K562 (cell line): Measurements from ENCODE around the gene DNPEP. TPM values are rescaled to one million over a fixed set of nuclear protein-coding genes. Genes with fewer than 3 reads are reported as not detected.
A peak's percentile ranks its signal among the peaks of the same experiment; 100 is the strongest.

Experiments used
- ATAC-seq: fragments of 200-7000 bp; cut with Tn5 transposase; 3 replicates; pipeline ENCODE4 v1.9.1; 2020; ENCODE audit warnings: moderate library complexity
- BruUV-seq: library from RNA; stranded (reverse); fragments of 400-500 nt; replicated peaks from 2 replicates; lab custom pipeline; 2021; lab: Mats Ljungman, UMichigan
- CTCF ChIA-PET: fragments of 300-600 bp; formaldehyde crosslinking; extraction: SDS; loops from one replicate; lab custom pipeline; 2021; ENCODE audit warnings: low intra/inter-chr PET ratio; lab: Yijun Ruan, JAX
- POLR2A ChIA-PET: fragments of 300-600, 350-650 bp; sonication (Branson Sonifier 250); formaldehyde crosslinking; extraction: SDS; loops from one replicate; lab custom pipeline; 2021; ENCODE audit warnings: antibody characterized with exemption, inconsistent platforms; lab: Yijun Ruan, JAX
- DNase-seq, 4 experiments: peaks; one replicate each; pipeline versions ENCODE4 v3.0.0 to v3.0.0-alpha.2; 2011 to 2018; ENCODE audit warnings: low spot score in 3 of 4, mixed read lengths in 3 of 4; ENCODE audit errors: extremely low read depth in 1 of 4
- FAIRE-seq: peaks from 2 replicates; lab custom pipeline; 2011; peaks lifted over from hg19 to GRCh38; lab: Jason Lieb, UNC
- H2AFZ ChIP-seq: 2 replicates; pipeline ENCODE4 v1.6.0; 2011; ENCODE audit warnings: low read depth, low read length, control low read depth, inconsistent platforms
- H3K27ac ChIP-seq: fragments of 200-600 bp; 3 replicates; pipeline ENCODE4 v1.8.0; 2011; ENCODE audit warnings: low read depth, mild to moderate bottlenecking, control low read depth, inconsistent platforms, low read length, moderate library complexity, mixed read lengths; ENCODE audit errors: extremely low read depth
- H3K27me3 ChIP-seq, 2 experiments: fragments of 300-600 bp in 1 of 2; 2 replicates in 1 of 2; 3 replicates in 1 of 2; pipeline versions ENCODE4 v1.6.0 to v1.8.0; 2011; ENCODE audit warnings: inconsistent platforms in 2 of 2, low read length in 2 of 2, mild to moderate bottlenecking in 1 of 2, mixed read lengths in 1 of 2, moderate library complexity in 1 of 2; ENCODE audit not compliant: control insufficient read depth in 2 of 2, insufficient read depth in 2 of 2
- H3K36me3 ChIP-seq: fragments of 300-600 bp; 3 replicates; pipeline ENCODE4 v1.8.0; 2011; ENCODE audit warnings: mild to moderate bottlenecking, low read length, inconsistent platforms; ENCODE audit not compliant: control insufficient read depth, insufficient read depth
- H3K4me1 ChIP-seq, 2 experiments: fragments of 200-600 bp in 1 of 2; replicated peaks in 1 of 2; 2 replicates in 1 of 2; 3 replicates in 1 of 2; pipeline versions ENCODE4 v1.5.1 to v1.8.0; 2011; ENCODE audit warnings: inconsistent platforms in 2 of 2, low read length in 2 of 2, mild to moderate bottlenecking in 1 of 2, mixed read lengths in 1 of 2, moderate library complexity in 1 of 2; ENCODE audit not compliant: control insufficient read depth in 2 of 2, insufficient read depth in 2 of 2
- H3K4me2 ChIP-seq: 2 replicates; pipeline ENCODE4 v1.6.1; 2011; ENCODE audit warnings: low read length, control low read depth, inconsistent platforms, mixed read lengths; ENCODE audit not compliant: insufficient read depth
- H3K4me3 ChIP-seq: fragments of 200-600 bp; sonication (generic), shearing (Covaris generic); 2 replicates; pipeline ENCODE4 v1.5.1; 2016; ENCODE audit warnings: control low read depth, inconsistent platforms
- H3K79me2 ChIP-seq: fragments of 200-600 bp; 3 replicates; pipeline ENCODE4 v1.8.0; 2011; ENCODE audit warnings: low read length, inconsistent platforms; ENCODE audit not compliant: control insufficient read depth, insufficient read depth
- H3K9ac ChIP-seq, 2 experiments: 2 replicates each; pipeline versions ENCODE4 v1.6.0 to v1.6.1; 2011; ENCODE audit warnings: low read depth in 2 of 2, low read length in 2 of 2, control low read depth in 1 of 2, inconsistent platforms in 1 of 2, mild to moderate bottlenecking in 1 of 2, mixed read lengths in 1 of 2; ENCODE audit not compliant: insufficient read depth in 1 of 2
- H3K9me1 ChIP-seq: one replicate; pipeline ENCODE4 v1.6.0; 2011; ENCODE audit warnings: inconsistent platforms, mild to moderate bottlenecking, low read length, moderate library complexity; ENCODE audit not compliant: control insufficient read depth, insufficient read depth
- H3K9me3 ChIP-seq: replicated peaks from 2 replicates; pipeline ENCODE4 v1.5.1; 2011; ENCODE audit warnings: low read depth, low read length, inconsistent platforms; ENCODE audit not compliant: control insufficient read depth, insufficient read depth
- H4K20me1 ChIP-seq: replicated peaks from 2 replicates; pipeline ENCODE4 v1.6.1; 2011; ENCODE audit warnings: low read length, inconsistent platforms, mixed read lengths; ENCODE audit not compliant: control insufficient read depth, insufficient read depth
- OTX1 ChIP-seq: fragments of 450-650 bp; formaldehyde crosslinking; IDR thresholded peaks from 2 replicates; pipeline ENCODE4 v1.4.0; 2022; ENCODE audit warnings: mild to moderate bottlenecking
- WGBS: fragments of 100-300 bp; shearing (Covaris generic); methylation state at CpG from one replicate; pipeline ENCODE4 v1.1.6; 2016; ENCODE audit warnings: low coverage, mixed read lengths; ENCODE audit not compliant: insufficient coverage; ENCODE audit errors: missing lambda C conversion rate; 5-methylcytosine and 5-hydroxymethylcytosine counted together
- in situ Hi-C: fragments of 300-500 bp; cut with MboI; formaldehyde crosslinking; loops from 4 replicates; pipeline ENCODE4 v1.15.0; 2018; ENCODE audit warnings: inconsistent platforms, mixed read lengths
- intact Hi-C: fragments of 100-400 bp; cut with micrococcal nuclease; formaldehyde crosslinking; loops from 2 replicates; pipeline ENCODE4 v1.14.2; 2022
- polyA plus RNA-seq, 8 experiments: library from polyadenylated mRNA; depleted of rRNA in 4 of 8; stranded (reverse) in 5 of 8; unstranded in 3 of 8; fragments of >200 nt; fragmentation: Nextera tagmentation in 2 of 8; fragmentation: Illumina TruSeq in 1 of 8; extraction: Ambion mirVana in 2 of 8; extraction: Trizol in 1 of 8; gene quantifications; 2 replicates each; pipeline versions ENCODE4 v1.2.1 to v1.2.3, GENCODE V29; 2011 to 2014; ENCODE audit warnings: inconsistent platforms in 1 of 8, missing spikeins in 1 of 8
- total RNA-seq, 7 experiments: library from RNA; depleted of rRNA in 6 of 7; stranded (reverse); fragments of >200 nt in 6 of 7; fragmentation: Illumina TruSeq in 2 of 7; extraction: Trizol in 2 of 7; gene quantifications; 2 replicates each; pipeline versions ENCODE4 v1.2.1 to v1.2.3, GENCODE V29; 2011 to 2021; ENCODE audit warnings: low replicate concordance in 1 of 7
- TF ChIP-seq, protein P1 (sequence below), 2 experiments: fragments of 450-650 bp in 1 of 2; sonication (generic) in 1 of 2; formaldehyde crosslinking in 1 of 2; IDR thresholded peaks in 1 of 2; conservative IDR thresholded peaks in 1 of 2; 2 replicates each; pipeline versions ENCODE4 v1.6.1 to v1.8.1; 2016 to 2023; ENCODE audit warnings: mild to moderate bottlenecking in 2 of 2, moderate library complexity in 2 of 2, inconsistent platforms in 1 of 2, missing genetic modification reagents in 1 of 2

DNPEP gene
- total and polyA plus RNA-seq, 9 of the 15 experiments (the other 6 are each of a cell fraction or from before 2014, with no cell fraction given): 34.6 to 71.4 (median 45.5) TPM

GRCh38 chr2:219378163-219378851 lies 9.4 kb downstream of the DNPEP start:
- CTCF ChIA-PET: no interaction called here
- DNase-seq (no peak), FAIRE-seq (no peak), ATAC-seq (no peak)
- in situ Hi-C loops (no loop called here), intact Hi-C loops (no loop called here)
- no peak for TF ChIP-seq OTX1 (CRISPR knock-in tag)
- TF ChIP-seq, protein P1, sequence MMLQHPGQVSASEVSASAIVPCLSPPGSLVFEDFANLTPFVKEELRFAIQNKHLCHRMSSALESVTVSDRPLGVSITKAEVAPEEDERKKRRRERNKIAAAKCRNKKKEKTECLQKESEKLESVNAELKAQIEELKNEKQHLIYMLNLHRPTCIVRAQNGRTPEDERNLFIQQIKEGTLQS (IDR thresholded peaks at IDR 0.05): peak; percentile 34; the same call in 1 of the 2 replicates
- TF ChIP-seq, protein P1 (CRISPR knock-in tag; conservative IDR thresholded peaks at IDR 0.05): no peak
- Histone ChIP-seq H4K20me1 (no peaks in the 10 kb centered on the region), H3K4me3 (no peak overlapping the region), H3K27me3 (no peaks in the 10 kb centered on the region), H3K4me2 (no peak overlapping the region), H3K9ac (no peak overlapping the region), H3K79me2 (no peaks in the 10 kb centered on the region), H3K27ac (no peak overlapping the region), H3K4me1 (peaks cover 0 to 10% of the 10 kb centered on the region in 2 experiments; a peak in 3 of 5 replicates), H3K9me1 (no peaks in the 10 kb centered on the region), H3K36me3 (peaks cover 49% of the 10 kb centered on the region; the same call in 2 of the 3 replicates), H2AFZ (no peak overlapping the region), H3K9me3 (no peaks in the 10 kb centered on the region)
- no TSS peak for BruUV-seq
- WGBS: 87% methylated on average over 13 of the region's 13 CpGs
- POLR2A ChIA-PET: interaction anchor here (0.6 to 2.5 kb wide), 3 partner anchors 9 to 105 kb away, joined by 5 to 9 read pairs (median 6); partner anchors contain the start of gene DNPEP
